ENCODE results near the gene TBC1D14. TPM values are rescaled to one million over a fixed set of nuclear protein-coding genes. Genes with fewer than 3 reads are reported as not detected.

The TBC1D14 gene
- total RNA-seq, 1 experiment from 2014 or later: 16.7 TPM

- Histone ChIP-seq H3K27ac (no peak overlapping the region), H3K4me1 (replicated peaks) (no peaks in the 10 kb centered on the region), H3K4me3 (no peak overlapping the region), H3K9me3 (replicated peaks) (no peaks in the 10 kb centered on the region), H3K36me3 (no peaks in the 10 kb centered on the region), H3K27me3 (replicated peaks) (no peaks in the 10 kb centered on the region)
- no peak for DNase-seq (ENCODE audit: low read depth in 1 of 2, low spot score in 2 of 2)
Observed at GRCh38 chr4:6999172-7000086, 89.8 kb downstream of the TBC1D14 start.

GRCh38 chr4:7000421-7001176 is 91.0 kb downstream of the TBC1D14 start:
- Histone ChIP-seq H3K27me3 (replicated peaks) (no peaks in the 10 kb centered on the region), H3K4me1 (replicated peaks) (no peaks in the 10 kb centered on the region), H3K36me3 (no peaks in the 10 kb centered on the region), H3K4me3 (no peak overlapping the region), H3K27ac (no peak overlapping the region), H3K9me3 (replicated peaks) (no peaks in the 10 kb centered on the region)
- no peak for DNase-seq (ENCODE audit: low read depth in 1 of 2, low spot score in 2 of 2)

- Histone ChIP-seq H3K27me3 (replicated peaks) (no peaks in the 10 kb centered on the region), H3K27ac (no peak overlapping the region), H3K36me3 (no peaks in the 10 kb centered on the region), H3K4me1 (replicated peaks) (no peaks in the 10 kb centered on the region), H3K9me3 (replicated peaks) (no peaks in the 10 kb centered on the region), H3K4me3 (no peak overlapping the region)
- no peak for DNase-seq (ENCODE audit: low read depth in 1 of 2, low spot score in 2 of 2)
Observed at GRCh38 chr4:7001271-7001670, 91.6 kb downstream of the TBC1D14 start.

GRCh38 chr4:7002336-7002735 is 92.7 kb downstream of the TBC1D14 start:
- Histone ChIP-seq H3K36me3 (no peaks in the 10 kb centered on the region), H3K27me3 (replicated peaks) (no peaks in the 10 kb centered on the region), H3K4me3 (no peak overlapping the region), H3K4me1 (replicated peaks) (no peaks in the 10 kb centered on the region), H3K27ac (no peak overlapping the region), H3K9me3 (replicated peaks) (no peaks in the 10 kb centered on the region)
- DNase-seq (ENCODE audit: low read depth in 1 of 2, low spot score in 2 of 2): no peak

- Histone ChIP-seq H3K4me1 (replicated peaks) (no peaks in the 10 kb centered on the region), H3K27me3 (replicated peaks) (no peaks in the 10 kb centered on the region), H3K36me3 (no peaks in the 10 kb centered on the region), H3K9me3 (replicated peaks) (no peaks in the 10 kb centered on the region), H3K4me3 (no peak overlapping the region), H3K27ac (no peak overlapping the region)
- no peak for DNase-seq (ENCODE audit: low read depth in 1 of 2, low spot score in 2 of 2)
Observed at GRCh38 chr4:7003176-7003878, 93.7 kb downstream of the TBC1D14 start.

GRCh38 chr4:7003879-7004240 is 94.2 kb downstream of the TBC1D14 start:
- no peak for DNase-seq (ENCODE audit: low read depth in 1 of 2, low spot score in 2 of 2)
- H3K4me3 ChIP-seq: no peak overlapping the region

GRCh38 chr4:7004331-7004730 is 94.7 kb downstream of the TBC1D14 start:
- DNase-seq (ENCODE audit: low read depth in 1 of 2, low spot score in 2 of 2): peak; percentile 29 to 53
- no peaks in the 10 kb centered on the region for H3K27me3 ChIP-seq (replicated peaks)

More at GRCh38 chr4:7003879-7004240, 94.2 kb downstream of the TBC1D14 start:
- Histone ChIP-seq H3K36me3 (no peaks in the 10 kb centered on the region), H3K27me3 (replicated peaks) (no peaks in the 10 kb centered on the region), H3K4me1 (replicated peaks) (no peaks in the 10 kb centered on the region), H3K9me3 (replicated peaks) (no peaks in the 10 kb centered on the region), H3K27ac (no peak overlapping the region)

GRCh38 chr4:7005571-7005970 is 95.9 kb downstream of the TBC1D14 start:
- H3K36me3 ChIP-seq: no peaks in the 10 kb centered on the region
- H3K9me3 ChIP-seq (replicated peaks): no peaks in the 10 kb centered on the region
- H3K27me3 ChIP-seq (replicated peaks): no peaks in the 10 kb centered on the region
- DNase-seq (ENCODE audit: low read depth in 1 of 2, low spot score in 2 of 2): no peak
- H3K4me1 ChIP-seq (replicated peaks): no peaks in the 10 kb centered on the region
- H3K27ac ChIP-seq: no peak overlapping the region
- no peak overlapping the region for H3K4me3 ChIP-seq

More at GRCh38 chr4:7004331-7004730, 94.7 kb downstream of the TBC1D14 start:
- H3K4me1 ChIP-seq (replicated peaks): no peaks in the 10 kb centered on the region
- H3K36me3 ChIP-seq: no peaks in the 10 kb centered on the region
- no peak overlapping the region for H3K27ac ChIP-seq
- no peak overlapping the region for H3K4me3 ChIP-seq
- H3K9me3 ChIP-seq (replicated peaks): no peaks in the 10 kb centered on the region

- no peaks in the 10 kb centered on the region for H3K4me1 ChIP-seq (replicated peaks)
- H3K27ac ChIP-seq: no peak overlapping the region
- H3K27me3 ChIP-seq (replicated peaks): no peaks in the 10 kb centered on the region
- H3K36me3 ChIP-seq: no peaks in the 10 kb centered on the region
- no peaks in the 10 kb centered on the region for H3K9me3 ChIP-seq (replicated peaks)
- DNase-seq (ENCODE audit: low read depth in 1 of 2, low spot score in 2 of 2): no peak
- no peak overlapping the region for H3K4me3 ChIP-seq
Observed at GRCh38 chr4:7006411-7006810, 96.8 kb downstream of the TBC1D14 start.

GRCh38 chr4:7007142-7007907 is 97.7 kb downstream of the TBC1D14 start:
- Histone ChIP-seq H3K27ac (no peak overlapping the region), H3K4me3 (no peak overlapping the region), H3K27me3 (replicated peaks) (no peaks in the 10 kb centered on the region), H3K9me3 (replicated peaks) (no peaks in the 10 kb centered on the region), H3K4me1 (replicated peaks) (no peaks in the 10 kb centered on the region), H3K36me3 (no peaks in the 10 kb centered on the region)
- DNase-seq (ENCODE audit: low read depth in 1 of 2, low spot score in 2 of 2): no peak

GRCh38 chr4:7007944-7008343 is 98.3 kb downstream of the TBC1D14 start:
- Histone ChIP-seq H3K9me3 (replicated peaks) (no peaks in the 10 kb centered on the region), H3K4me1 (replicated peaks) (no peaks in the 10 kb centered on the region), H3K27me3 (replicated peaks) (no peaks in the 10 kb centered on the region), H3K27ac (no peak overlapping the region), H3K36me3 (no peaks in the 10 kb centered on the region), H3K4me3 (no peak overlapping the region)
- DNase-seq (ENCODE audit: low read depth in 1 of 2, low spot score in 2 of 2): no peak

- Histone ChIP-seq H3K4me3 (no peak overlapping the region), H3K4me1 (replicated peaks) (no peaks in the 10 kb centered on the region), H3K9me3 (replicated peaks) (no peaks in the 10 kb centered on the region), H3K27ac (no peak overlapping the region), H3K36me3 (no peaks in the 10 kb centered on the region), H3K27me3 (replicated peaks) (no peaks in the 10 kb centered on the region)
- no peak for DNase-seq (ENCODE audit: low read depth in 1 of 2, low spot score in 2 of 2)
Observed at GRCh38 chr4:7009564-7009963, 99.9 kb downstream of the TBC1D14 start.

- no peaks in the 10 kb centered on the region for H3K4me1 ChIP-seq (replicated peaks)
- DNase-seq (ENCODE audit: low read depth in 1 of 2, low spot score in 2 of 2): no peak
- H3K9me3 ChIP-seq (replicated peaks): no peaks in the 10 kb centered on the region
- H3K27ac ChIP-seq: no peak overlapping the region
- no peaks in the 10 kb centered on the region for H3K36me3 ChIP-seq
- no peak overlapping the region for H3K4me3 ChIP-seq
- H3K27me3 ChIP-seq (replicated peaks): no peaks in the 10 kb centered on the region
Observed at GRCh38 chr4:7013175-7013574, 103.5 kb downstream of the TBC1D14 start.
